Activated CD4-positive, alpha-beta memory T cell treated with anti-CD3 and anti-CD28 coated beads for 36 hours (primary cell): ENCODE data around the gene KRTAP16-1. TPM values are rescaled to one million over a fixed set of nuclear protein-coding genes. Genes with fewer than 3 reads are reported as not detected.

Experiments
- total RNA-seq, 2 experiments: library from RNA; stranded (reverse); gene quantifications; one replicate each; pipeline ENCODE4 v1.2.3, GENCODE V29; 2021

Gene KRTAP16-1
- total RNA-seq, 2 experiments from 2014 or later: not detected

Other genes starting within 250 kb of the KRTAP16-1 start
- not detected for gene KRTAP2-3, start 249.2 kb downstream of the KRTAP16-1 start, total RNA-seq
- not detected for gene KRTAP2-4, start 243.4 kb downstream of the KRTAP16-1 start, total RNA-seq
- gene KRTAP4-7, start 225.2 kb downstream of the KRTAP16-1 start, total RNA-seq: not detected
- gene KRTAP4-8, start 211.2 kb downstream of the KRTAP16-1 start, total RNA-seq: not detected
- not detected for gene KRTAP4-16, start 207.1 kb downstream of the KRTAP16-1 start, total RNA-seq
- gene KRTAP4-9, start 203.9 kb downstream of the KRTAP16-1 start, total RNA-seq: not detected
- gene KRTAP4-11, start 190.9 kb downstream of the KRTAP16-1 start, total RNA-seq: not detected
- gene KRTAP4-12, start 185.1 kb downstream of the KRTAP16-1 start, total RNA-seq: not detected
- gene KRTAP4-6, start 168.8 kb downstream of the KRTAP16-1 start, total RNA-seq: not detected
- not detected for gene KRTAP4-5, start 159.5 kb downstream of the KRTAP16-1 start, total RNA-seq
- gene KRTAP4-4, start 148.6 kb downstream of the KRTAP16-1 start, total RNA-seq: not detected
- not detected for gene KRTAP4-3, start 141.1 kb downstream of the KRTAP16-1 start, total RNA-seq
- not detected for gene KRTAP4-2, start 131.1 kb downstream of the KRTAP16-1 start, total RNA-seq
- not detected for gene KRTAP4-1, start 124.4 kb downstream of the KRTAP16-1 start, total RNA-seq
- gene KRTAP9-1, start 119.4 kb downstream of the KRTAP16-1 start, total RNA-seq: not detected
- gene KRTAP9-2, start 82.7 kb downstream of the KRTAP16-1 start, total RNA-seq: not detected
- gene KRTAP9-3, start 76.9 kb downstream of the KRTAP16-1 start, total RNA-seq: not detected
- not detected for gene KRTAP9-8, start 71.3 kb downstream of the KRTAP16-1 start, total RNA-seq
- gene KRTAP9-4, start 59.6 kb downstream of the KRTAP16-1 start, total RNA-seq: not detected
- not detected for gene KRTAP9-9, start 53.9 kb downstream of the KRTAP16-1 start, total RNA-seq
- not detected for gene KRTAP9-6, start 43.9 kb downstream of the KRTAP16-1 start, total RNA-seq
- not detected for gene KRTAP9-7, start 33.6 kb downstream of the KRTAP16-1 start, total RNA-seq
- not detected for gene KRTAP29-1, start 6.5 kb downstream of the KRTAP16-1 start, total RNA-seq
- gene KRTAP17-1, start 6.4 kb upstream of the KRTAP16-1 start, total RNA-seq: not detected
- not detected for gene KRT33A, start 41.5 kb upstream of the KRTAP16-1 start, total RNA-seq
- not detected for gene KRT33B, start 60.5 kb upstream of the KRTAP16-1 start, total RNA-seq
- not detected for gene KRT34, start 73.0 kb upstream of the KRTAP16-1 start, total RNA-seq
- gene KRT31, start 88.3 kb upstream of the KRTAP16-1 start, total RNA-seq: not detected
- gene KRT37, start 115.3 kb upstream of the KRTAP16-1 start, total RNA-seq: not detected
- gene KRT38, start 131.7 kb upstream of the KRTAP16-1 start, total RNA-seq: not detected
- gene KRT32, start 158.1 kb upstream of the KRTAP16-1 start, total RNA-seq: not detected
- not detected for gene KRT35, start 171.8 kb upstream of the KRTAP16-1 start, total RNA-seq
- not detected for gene KRT36, start 180.6 kb upstream of the KRTAP16-1 start, total RNA-seq
- not detected for gene KRT13, start 196.3 kb upstream of the KRTAP16-1 start, total RNA-seq
- not detected for gene KRT15, start 209.6 kb upstream of the KRTAP16-1 start, total RNA-seq
- gene KRT19, start 219.0 kb upstream of the KRTAP16-1 start, total RNA-seq: not detected